HG03558 (cell line): ENCODE data around the gene SMIM8.

Experiments used
- ATAC-seq: cut with Tn5 transposase; IDR thresholded peaks from one replicate; pipeline ENCODE4 v1.9.1; 2021; ENCODE audit warnings: moderate number of reproducible peaks; ENCODE audit not compliant: unreplicated experiment; ENCODE audit errors: extremely low read depth

Gene SMIM8

GRCh38 chr6:87382861-87383260, 60.5 kb downstream of the SMIM8 start:
- ATAC-seq = no peak

GRCh38 chr6:87384038-87384437, 61.6 kb downstream of the SMIM8 start:
- ATAC-seq = no peak

GRCh38 chr6:87384449-87384848, 62.1 kb downstream of the SMIM8 start:
- ATAC-seq = no peak

GRCh38 chr6:87391334-87391733, 68.9 kb downstream of the SMIM8 start:
- ATAC-seq = no peak
